ENCODE results near the gene N4BP3. TPM values are rescaled to one million over a fixed set of nuclear protein-coding genes. Genes with fewer than 3 reads are reported as not detected.

The N4BP3 gene
- total RNA-seq, 2 donors from 2014 or later = 0.07 TPM; not detected in 1

GRCh38 chr5:178150977-178151734 is 37.8 kb downstream of the N4BP3 start:
- no peak for DNase-seq (ENCODE audit: low spot score)
- Histone ChIP-seq H3K27ac (no peak overlapping the region), H3K36me3 (peaks cover 40% of the 10 kb centered on the region), H3K9me3 (no peaks in the 10 kb centered on the region), H3K4me1 (ENCODE audit: control insufficient read depth in 1 of 2, low read depth in 2 of 2) (peaks cover 11 to 20% of the 10 kb centered on the region in 2 donors), H3K27me3 (replicated peaks; ENCODE audit: insufficient read depth) (no peaks in the 10 kb centered on the region), H3K4me3 (no peak overlapping the region)
- ATAC-seq (ENCODE audit: insufficient number of reproducible peaks, low FRiP score, low read depth) = no peak
- no peak for TF ChIP-seq CTCF (IDR thresholded peaks at IDR 0.05)

GRCh38 chr5:178152491-178153444 is 39.4 kb downstream of the N4BP3 start:
- Histone ChIP-seq H3K4me3 (peak overlapping the region; percentile 84), H3K36me3 (peaks cover 25% of the 10 kb centered on the region), H3K27ac (peak overlapping the region; percentile 46 to 68), H3K4me1 (ENCODE audit: control insufficient read depth in 1 of 2, low read depth in 2 of 2) (peaks cover 11 to 20% of the 10 kb centered on the region in 2 donors), H3K9me3 (no peaks in the 10 kb centered on the region), H3K27me3 (replicated peaks; ENCODE audit: insufficient read depth) (no peaks in the 10 kb centered on the region)
- DNase-seq (ENCODE audit: low spot score) (no peak), ATAC-seq (ENCODE audit: insufficient number of reproducible peaks, low FRiP score, low read depth) (no peak)
- no peak for TF ChIP-seq CTCF (IDR thresholded peaks at IDR 0.05)

- H3K4me1 ChIP-seq (ENCODE audit: control insufficient read depth in 1 of 2, low read depth in 2 of 2) = peaks cover 11 to 20% of the 10 kb centered on the region in 2 donors
- H3K27ac ChIP-seq = peak within 1 kb of the TSS; percentile 46 to 68
- H3K36me3 ChIP-seq = peaks cover 15% of the 10 kb centered on the region
- H3K27me3 ChIP-seq (replicated peaks; ENCODE audit: insufficient read depth) = no peaks in the 10 kb centered on the region
- no peaks in the 10 kb centered on the region for H3K9me3 ChIP-seq
- peak within 1 kb of the TSS; percentile 84 for H3K4me3 ChIP-seq
- ATAC-seq (ENCODE audit: insufficient number of reproducible peaks, low FRiP score, low read depth) (peak; percentile 97), DNase-seq (ENCODE audit: low spot score) (peak; percentile 96)
- no peak for TF ChIP-seq CTCF (IDR thresholded peaks at IDR 0.05)
Measured at GRCh38 chr5:178153530-178154340, 40.4 kb downstream of the N4BP3 start, which contains the start of gene NHP2. Gene NHP2 (minus strand): TSS chr5:178153885. CDS start chr5:178153817, 68 bp downstream.

- Histone ChIP-seq H3K4me3 (no peak overlapping the region), H3K4me1 (ENCODE audit: control insufficient read depth in 1 of 2, low read depth in 2 of 2) (peaks cover 11 to 20% of the 10 kb centered on the region in 2 donors), H3K9me3 (no peaks in the 10 kb centered on the region), H3K27ac (no peak overlapping the region), H3K36me3 (peaks cover 2% of the 10 kb centered on the region), H3K27me3 (replicated peaks; ENCODE audit: insufficient read depth) (no peaks in the 10 kb centered on the region)
- no peak for DNase-seq (ENCODE audit: low spot score)
- no peak for ATAC-seq (ENCODE audit: insufficient number of reproducible peaks, low FRiP score, low read depth)
- TF ChIP-seq CTCF (IDR thresholded peaks at IDR 0.05) = no peak
Measured at GRCh38 chr5:178155065-178155464, 41.7 kb downstream of the N4BP3 start.
